NCI-H510A treated with DMSO at 0.1 percent for 48 hours (cell line): Measurements from ENCODE around the gene PCDHGB6.
"Not testable (repeated sequence)": the region's sequence is repeated elsewhere in the genome, so short reads cannot be mapped to it uniquely, and the experiment has no call there.

ENCODE experiments used
- DNase-seq: peaks from one replicate; lab custom pipeline; 2025; lab: John Stamatoyannopoulos, UW

PCDHGB6 gene

GRCh38 chr5:141407790-141408505, at the start of gene PCDHGB6:
Gene PCDHGB6 (plus strand): TSS chr5:141408021. CDS start chr5:141408203, 182 bp downstream.
- not testable (repeated sequence) for DNase-seq

DNA sequence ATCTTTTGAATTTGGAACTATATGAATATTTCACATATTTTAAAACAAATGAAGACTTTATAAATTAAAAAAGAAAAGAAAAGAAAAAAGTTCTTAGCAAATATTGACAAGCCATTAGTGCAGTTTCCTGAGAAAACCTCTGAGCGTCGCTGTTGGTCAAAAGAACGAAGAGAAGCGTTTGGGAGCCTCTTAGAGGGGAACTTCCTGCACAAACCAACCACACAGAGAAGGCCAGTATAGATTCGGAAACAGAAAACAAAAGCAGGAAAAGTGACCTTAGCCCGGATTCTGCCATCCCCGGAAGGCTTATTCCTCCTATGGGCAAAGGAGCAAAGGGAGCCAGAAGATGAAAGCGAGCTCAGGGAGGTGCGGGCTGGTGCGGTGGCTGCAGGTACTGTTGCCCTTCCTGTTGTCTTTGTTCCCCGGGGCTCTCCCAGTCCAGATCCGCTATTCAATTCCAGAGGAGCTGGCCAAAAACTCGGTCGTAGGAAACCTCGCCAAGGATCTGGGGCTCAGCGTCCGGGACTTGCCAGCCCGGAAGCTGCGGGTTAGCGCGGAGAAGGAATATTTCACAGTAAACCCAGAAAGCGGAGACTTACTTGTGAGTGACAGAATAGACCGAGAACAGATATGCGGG, 47.9 kb upstream of the PCDHGB6 start, which contains the start of gene PCDHGB2:
Gene PCDHGB2 (plus strand): TSS at position 205 of the 637 bp plus-strand sequence. CDS start 142 bp downstream, at position 347.
- no peak for DNase-seq

DNA sequence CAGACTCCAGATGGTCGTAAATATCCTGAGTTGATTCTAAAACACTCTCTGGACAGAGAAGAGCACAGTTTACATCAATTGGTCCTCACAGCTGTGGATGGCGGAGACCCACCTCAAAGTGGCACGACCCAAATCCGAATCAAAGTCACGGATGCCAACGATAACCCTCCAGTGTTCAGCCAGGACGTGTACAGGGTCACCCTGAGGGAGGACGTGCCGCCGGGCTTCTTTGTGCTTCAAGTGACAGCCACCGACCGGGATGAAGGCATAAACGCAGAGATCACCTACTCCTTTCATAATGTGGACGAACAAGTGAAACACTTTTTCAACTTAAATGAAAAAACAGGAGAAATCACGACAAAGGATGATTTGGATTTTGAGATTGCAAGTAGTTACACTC, 47.1 kb upstream of the PCDHGB6 start:
- DNase-seq: no peak

DNA sequence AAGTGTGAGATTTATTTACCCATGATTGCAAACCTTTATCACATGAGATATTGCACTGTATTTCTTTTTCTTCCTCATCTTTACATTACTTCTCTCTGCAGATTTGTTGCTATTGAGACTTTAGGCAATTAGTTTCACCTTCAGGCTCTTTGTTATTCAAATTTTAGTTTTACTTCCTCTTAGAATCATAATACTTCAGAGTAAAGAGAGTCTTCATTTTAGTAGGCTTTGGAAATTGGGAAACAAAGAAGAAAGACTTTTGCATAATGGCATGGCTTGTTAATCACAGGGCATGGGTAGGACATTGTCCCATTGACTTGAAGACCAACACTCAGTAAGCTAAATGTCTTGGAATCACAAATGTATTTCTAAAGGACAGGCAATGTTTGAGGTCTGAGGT, 45.1 kb upstream of the PCDHGB6 start:
- DNase-seq: no peak

DNA sequence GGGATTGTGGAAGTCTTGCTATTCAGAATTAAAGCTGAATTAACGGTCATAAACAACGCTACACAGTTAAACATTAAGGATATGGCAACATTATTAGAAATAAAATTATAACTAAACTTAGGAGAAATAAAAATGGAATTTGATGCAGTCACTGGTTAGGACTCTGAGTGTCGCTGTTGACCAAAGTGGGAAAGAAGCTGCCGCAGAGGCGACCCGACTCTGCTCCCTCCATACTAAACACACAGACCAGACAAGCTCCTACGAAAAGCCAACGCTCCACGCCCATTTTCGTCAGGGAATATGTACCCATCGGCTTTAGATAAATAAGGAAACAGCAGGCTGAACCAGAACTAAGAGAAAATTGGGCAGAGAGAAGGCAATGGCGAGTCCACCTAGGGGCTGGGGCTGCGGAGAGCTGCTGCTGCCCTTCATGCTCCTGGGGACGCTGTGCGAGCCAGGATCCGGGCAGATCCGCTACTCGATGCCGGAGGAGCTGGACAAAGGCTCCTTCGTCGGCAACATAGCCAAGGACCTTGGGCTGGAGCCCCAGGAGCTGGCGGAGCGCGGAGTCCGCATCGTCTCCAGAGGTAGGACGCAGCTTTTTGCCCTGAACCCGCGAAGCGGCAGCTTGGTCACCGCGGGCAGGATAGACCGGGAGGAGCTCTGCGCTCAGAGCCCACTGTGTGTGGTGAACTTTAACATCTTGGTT, 43.7 kb upstream of the PCDHGB6 start, which contains the start of gene PCDHGA5:
Gene PCDHGA5 (plus strand): TSS at position 211 of the 709 bp plus-strand sequence. CDS start 169 bp downstream, at position 380.
- DNase-seq: no peak

DNA sequence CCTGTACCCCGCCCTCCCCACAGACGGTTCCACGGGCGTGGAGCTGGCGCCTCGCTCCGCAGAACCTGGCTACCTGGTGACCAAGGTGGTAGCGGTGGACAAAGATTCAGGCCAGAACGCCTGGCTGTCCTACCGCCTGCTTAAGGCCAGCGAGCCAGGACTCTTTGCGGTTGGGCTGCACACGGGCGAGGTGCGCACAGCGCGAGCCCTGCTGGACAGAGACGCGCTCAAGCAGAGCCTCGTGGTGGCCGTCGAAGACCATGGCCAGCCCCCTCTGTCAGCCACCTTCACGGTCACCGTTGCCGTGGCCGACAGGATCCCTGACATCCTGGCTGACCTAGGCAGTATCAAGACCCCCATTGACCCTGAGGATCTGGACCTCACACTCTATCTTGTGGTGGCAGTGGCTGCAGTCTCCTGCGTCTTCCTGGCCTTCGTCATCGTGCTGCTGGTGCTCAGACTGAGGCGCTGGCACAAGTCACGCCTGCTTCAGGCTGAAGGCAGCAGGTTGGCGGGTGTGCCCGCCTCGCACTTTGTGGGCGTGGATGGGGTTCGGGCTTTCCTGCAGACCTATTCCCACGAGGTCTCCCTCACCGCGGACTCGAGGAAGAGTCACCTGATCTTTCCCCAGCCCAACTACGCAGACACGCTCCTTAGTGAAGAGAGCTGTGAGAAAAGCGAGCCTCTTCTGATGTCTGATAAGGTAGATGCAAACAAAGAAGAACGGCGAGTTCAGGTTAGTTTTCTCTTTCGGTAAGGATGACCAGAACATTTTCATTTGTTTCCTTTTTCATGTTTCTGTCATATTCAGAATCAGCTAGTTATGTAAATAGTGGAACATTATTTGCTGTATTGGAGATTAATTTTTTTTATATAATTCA, 41.6 kb upstream of the PCDHGB6 start:
- no peak for DNase-seq

- DNase-seq: no peak
Observed at GRCh38 chr5:141369994-141370848, 37.6 kb upstream of the PCDHGB6 start, which contains the start of gene PCDHGB3. Gene PCDHGB3 (plus strand): TSS chr5:141370242. CDS start chr5:141370395, 153 bp downstream.

- no peak for DNase-seq
Observed at GRCh38 chr5:141371572-141372475, 36.0 kb upstream of the PCDHGB6 start.

DNA sequence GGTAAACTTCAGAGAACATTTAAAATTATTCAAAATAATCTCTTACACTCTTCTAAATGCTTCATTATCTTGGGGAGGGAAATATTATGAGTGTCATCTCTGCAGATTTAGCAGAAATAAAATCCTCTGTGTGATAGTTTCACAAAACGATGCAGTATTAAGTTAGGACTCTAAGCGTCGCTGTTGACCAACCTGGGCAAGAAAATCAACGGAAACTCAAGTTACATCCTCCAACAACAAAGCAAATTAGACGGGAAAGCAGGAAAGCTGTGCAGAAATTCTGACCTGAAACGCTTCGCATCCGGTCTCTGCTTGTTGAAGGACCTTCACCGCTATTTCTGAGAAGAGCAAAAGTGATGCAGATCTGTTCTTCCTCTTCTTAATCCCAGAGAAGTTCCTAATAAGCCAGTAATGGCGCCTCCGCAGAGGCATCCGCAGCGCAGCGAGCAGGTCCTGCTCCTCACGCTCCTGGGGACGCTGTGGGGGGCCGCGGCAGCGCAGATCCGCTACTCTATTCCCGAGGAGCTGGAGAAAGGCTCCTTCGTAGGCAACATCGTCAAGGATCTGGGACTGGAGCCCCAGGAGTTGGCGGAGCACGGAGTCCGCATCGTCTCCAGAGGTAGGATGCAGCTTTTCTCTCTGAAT, 34.0 kb upstream of the PCDHGB6 start, which contains the start of gene PCDHGA6:
Gene PCDHGA6 (plus strand): TSS at position 219 of the 645 bp plus-strand sequence. CDS start 193 bp downstream, at position 412.
- DNase-seq: no peak

DNA sequence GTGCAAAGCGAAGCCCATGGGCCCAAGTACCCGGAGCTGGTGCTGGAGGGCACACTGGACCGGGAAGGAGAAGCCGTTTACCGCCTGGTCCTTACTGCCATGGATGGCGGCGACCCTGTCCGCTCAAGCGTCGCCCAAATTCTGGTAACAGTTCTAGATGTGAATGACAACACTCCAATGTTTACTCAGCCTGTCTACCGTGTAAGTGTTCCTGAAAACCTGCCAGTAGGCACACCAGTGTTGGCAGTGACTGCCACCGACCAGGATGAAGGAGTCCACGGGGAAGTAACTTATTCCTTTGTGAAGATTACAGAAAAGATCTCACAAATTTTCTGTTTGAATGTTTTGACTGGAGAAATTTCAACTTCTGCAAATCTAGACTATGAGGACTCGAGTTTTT, 33.2 kb upstream of the PCDHGB6 start:
- no peak for DNase-seq

GRCh38 chr5:141375444-141376155, 32.2 kb upstream of the PCDHGB6 start:
- DNase-seq: not testable (repeated sequence)

- peak; percentile 24 for DNase-seq
Observed at GRCh38 chr5:141382469-141383294, 25.1 kb upstream of the PCDHGB6 start, which contains the start of gene PCDHGA7. Gene PCDHGA7 (plus strand): TSS chr5:141382742. CDS start chr5:141382900, 158 bp downstream.

DNA sequence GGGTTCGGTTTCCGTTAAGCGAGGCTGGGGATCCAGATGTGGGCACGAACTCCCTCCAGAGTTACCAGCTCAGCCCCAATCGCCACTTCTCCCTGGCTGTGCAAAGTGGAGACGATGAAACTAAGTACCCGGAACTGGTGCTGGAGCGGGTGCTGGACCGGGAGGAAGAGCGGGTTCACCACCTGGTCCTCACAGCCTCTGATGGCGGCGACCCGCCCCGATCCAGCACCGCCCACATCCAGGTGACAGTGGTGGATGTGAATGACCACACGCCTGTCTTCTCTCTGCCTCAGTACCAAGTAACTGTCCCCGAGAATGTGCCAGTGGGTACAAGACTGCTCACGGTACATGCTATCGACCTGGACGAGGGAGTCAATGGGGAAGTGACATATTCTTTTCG, 24.5 kb upstream of the PCDHGB6 start:
- DNase-seq: no peak

DNA sequence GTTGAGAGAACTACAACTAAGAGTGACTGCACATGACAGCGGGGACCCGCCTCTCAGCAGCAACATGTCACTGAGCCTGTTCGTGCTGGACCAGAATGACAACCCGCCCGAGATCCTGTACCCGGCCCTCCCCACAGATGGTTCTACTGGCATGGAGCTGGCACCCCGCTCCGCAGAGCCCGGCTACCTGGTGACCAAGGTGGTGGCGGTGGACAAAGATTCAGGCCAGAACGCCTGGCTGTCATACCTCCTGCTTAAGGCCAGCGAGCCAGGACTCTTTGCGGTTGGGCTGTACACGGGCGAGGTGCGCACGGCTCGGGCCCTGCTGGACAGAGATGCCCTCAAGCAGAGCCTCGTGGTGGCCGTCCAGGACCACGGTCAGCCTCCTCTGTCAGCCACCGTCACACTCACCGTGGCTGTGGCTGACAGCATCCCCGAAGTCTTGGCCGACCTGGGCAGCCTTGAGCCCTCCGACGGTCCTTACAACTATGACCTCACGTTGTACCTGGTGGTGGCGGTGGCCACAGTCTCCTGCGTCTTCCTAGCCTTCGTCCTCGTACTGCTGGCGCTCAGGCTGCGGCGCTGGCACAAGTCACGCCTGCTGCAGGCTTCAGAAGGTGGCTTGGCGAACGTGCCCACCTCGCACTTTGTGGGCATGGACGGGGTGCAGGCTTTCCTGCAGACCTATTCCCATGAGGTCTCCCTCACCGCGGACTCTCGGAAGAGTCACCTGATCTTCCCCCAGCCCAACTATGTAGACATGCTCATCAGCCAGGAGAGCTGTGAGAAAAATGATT, 23.2 kb upstream of the PCDHGB6 start:
- no peak for DNase-seq

DNA sequence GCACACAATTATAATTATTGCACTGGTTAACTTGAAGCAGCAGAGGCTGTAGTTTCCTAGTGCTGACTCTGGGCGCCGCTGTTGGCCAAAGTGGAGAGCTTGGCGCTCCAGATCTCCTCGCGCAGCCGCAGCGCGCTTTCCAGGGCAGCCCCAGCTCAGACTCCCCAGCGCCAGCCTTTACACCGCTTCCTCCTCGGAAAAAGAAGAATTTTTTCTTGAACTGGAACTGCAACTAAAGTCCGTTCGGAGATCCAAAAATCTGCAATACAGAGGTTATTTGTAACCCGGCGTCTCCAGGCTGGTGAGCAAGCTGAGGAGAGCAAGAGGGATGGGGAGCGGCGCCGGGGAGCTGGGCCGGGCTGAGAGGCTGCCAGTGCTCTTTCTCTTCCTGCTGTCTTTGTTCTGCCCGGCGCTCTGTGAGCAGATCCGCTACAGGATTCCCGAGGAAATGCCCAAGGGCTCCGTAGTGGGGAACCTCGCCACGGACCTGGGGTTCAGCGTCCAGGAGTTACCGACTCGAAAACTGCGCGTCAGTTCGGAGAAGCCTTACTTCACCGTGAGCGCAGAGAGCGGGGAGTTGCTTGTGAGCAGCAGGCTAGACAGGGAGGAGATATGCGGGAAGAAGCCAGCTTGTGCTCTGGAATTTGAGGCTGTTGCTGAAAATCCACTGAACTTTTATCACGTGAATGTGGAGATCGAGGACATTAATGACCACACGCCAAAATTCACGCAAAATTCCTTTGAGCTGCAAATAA, 20.1 kb upstream of the PCDHGB6 start, which contains the start of gene PCDHGB4:
Gene PCDHGB4 (plus strand): TSS at position 142 of the 755 bp plus-strand sequence. CDS start 187 bp downstream, at position 329.
- not testable (repeated sequence) for DNase-seq
